ENCODE measurements around the gene RIPOR2.

Gene RIPOR2

GRCh38 chr6:24936641-24937317 lies 1.0 kb upstream of the RIPOR2 start:
- no peaks in the 10 kb centered on the region for H3K27me3 ChIP-seq
- TF ChIP-seq CTCF (IDR thresholded peaks at IDR 0.05; ENCODE audit: low read depth, low read length) = no peak
- no peak for DNase-seq

GRCh38 chr6:24933868-24934401 lies 1.8 kb downstream of the RIPOR2 start:
- H3K27me3 ChIP-seq = no peaks in the 10 kb centered on the region
- peaks cover 8% of the 10 kb centered on the region for H3K4me1 ChIP-seq
- no peak overlapping the region for H3K4me3 ChIP-seq (ENCODE audit: low read depth, low read length)
- H3K9me3 ChIP-seq = no peaks in the 10 kb centered on the region
- H3K36me3 ChIP-seq = no peaks in the 10 kb centered on the region
- DNase-seq = peak; percentile 16
- peak; percentile 71 for TF ChIP-seq CTCF (IDR thresholded peaks at IDR 0.05; ENCODE audit: low read depth, low read length)

More at GRCh38 chr6:24936641-24937317, 1.0 kb upstream of the RIPOR2 start:
- peaks cover 6% of the 10 kb centered on the region for H3K4me1 ChIP-seq
- H3K36me3 ChIP-seq = no peaks in the 10 kb centered on the region
- H3K9me3 ChIP-seq = no peaks in the 10 kb centered on the region
- H3K4me3 ChIP-seq (ENCODE audit: low read depth, low read length) = no peak overlapping the region

GRCh38 chr6:24933266-24933665 lies 2.5 kb downstream of the RIPOR2 start:
- no peak for TF ChIP-seq CTCF (IDR thresholded peaks at IDR 0.05; ENCODE audit: low read depth, low read length)
- no peak for DNase-seq
- no peaks in the 10 kb centered on the region for H3K9me3 ChIP-seq
- no peak overlapping the region for H3K4me3 ChIP-seq (ENCODE audit: low read depth, low read length)
- no peaks in the 10 kb centered on the region for H3K36me3 ChIP-seq
- H3K4me1 ChIP-seq = peaks cover 8% of the 10 kb centered on the region
- no peaks in the 10 kb centered on the region for H3K27me3 ChIP-seq

GRCh38 chr6:24932832-24933231 lies 2.9 kb downstream of the RIPOR2 start:
- no peak for TF ChIP-seq CTCF (IDR thresholded peaks at IDR 0.05; ENCODE audit: low read depth, low read length)
- no peaks in the 10 kb centered on the region for H3K27me3 ChIP-seq
- peaks cover 8% of the 10 kb centered on the region for H3K4me1 ChIP-seq
- no peaks in the 10 kb centered on the region for H3K36me3 ChIP-seq
- no peak overlapping the region for H3K4me3 ChIP-seq (ENCODE audit: low read depth, low read length)
- DNase-seq = no peak
- H3K9me3 ChIP-seq = no peaks in the 10 kb centered on the region

- no peaks in the 10 kb centered on the region for H3K36me3 ChIP-seq
- H3K27me3 ChIP-seq = no peaks in the 10 kb centered on the region
- no peak for TF ChIP-seq CTCF (IDR thresholded peaks at IDR 0.05; ENCODE audit: low read depth, low read length)
- H3K4me3 ChIP-seq (ENCODE audit: low read depth, low read length) = no peak overlapping the region
- H3K4me1 ChIP-seq = peaks cover 8% of the 10 kb centered on the region
- DNase-seq = no peak
- H3K9me3 ChIP-seq = no peaks in the 10 kb centered on the region
Measured at GRCh38 chr6:24931718-24932691, 3.8 kb downstream of the RIPOR2 start.

All from BE2C (cell line).